Epithelial cell of esophagus (primary cell): ENCODE data around the gene FTO.
A peak's percentile ranks its signal among the peaks of the same experiment; 100 is the strongest.

Experiments used
- DNase-seq: peaks from one replicate; pipeline ENCODE4 v3.0.0; 2010; ENCODE audit warnings: low read depth
- H3K4me3 ChIP-seq: 2 replicates; pipeline ENCODE4 v1.5.1; 2011; ENCODE audit warnings: mild to moderate bottlenecking, low read length, control low read depth
- TF ChIP-seq, protein P1 (sequence below): IDR thresholded peaks from 2 replicates; pipeline ENCODE4 v1.5.1; 2011; ENCODE audit warnings: low read depth, mild to moderate bottlenecking, low read length, control low read depth, inconsistent platforms; ENCODE audit not compliant: insufficient read depth; ENCODE audit errors: missing control alignments

Gene FTO

DNA sequence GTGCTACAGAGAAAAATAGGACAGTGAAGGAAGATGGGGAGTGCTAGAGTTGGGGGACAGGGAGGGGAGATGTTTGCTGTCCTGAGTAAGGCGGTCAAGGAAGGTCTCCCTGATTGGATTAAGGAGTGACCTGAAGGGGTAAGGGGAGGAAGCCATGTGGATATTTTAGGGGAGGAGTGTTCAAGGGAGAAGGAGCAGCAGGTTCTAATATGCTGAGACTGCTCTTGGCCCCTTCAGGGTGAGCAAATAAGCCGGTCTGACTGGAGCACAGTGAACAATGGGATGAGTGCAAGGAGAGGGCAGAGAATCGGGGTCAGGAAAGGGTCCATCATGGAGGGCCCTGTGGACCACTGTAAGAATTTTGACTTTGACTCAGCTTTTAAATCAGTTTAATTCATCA is 393.8 kb downstream of the FTO start:
- DNase-seq = no peak
- no peak overlapping the region for H3K4me3 ChIP-seq
- TF ChIP-seq, protein P1, sequence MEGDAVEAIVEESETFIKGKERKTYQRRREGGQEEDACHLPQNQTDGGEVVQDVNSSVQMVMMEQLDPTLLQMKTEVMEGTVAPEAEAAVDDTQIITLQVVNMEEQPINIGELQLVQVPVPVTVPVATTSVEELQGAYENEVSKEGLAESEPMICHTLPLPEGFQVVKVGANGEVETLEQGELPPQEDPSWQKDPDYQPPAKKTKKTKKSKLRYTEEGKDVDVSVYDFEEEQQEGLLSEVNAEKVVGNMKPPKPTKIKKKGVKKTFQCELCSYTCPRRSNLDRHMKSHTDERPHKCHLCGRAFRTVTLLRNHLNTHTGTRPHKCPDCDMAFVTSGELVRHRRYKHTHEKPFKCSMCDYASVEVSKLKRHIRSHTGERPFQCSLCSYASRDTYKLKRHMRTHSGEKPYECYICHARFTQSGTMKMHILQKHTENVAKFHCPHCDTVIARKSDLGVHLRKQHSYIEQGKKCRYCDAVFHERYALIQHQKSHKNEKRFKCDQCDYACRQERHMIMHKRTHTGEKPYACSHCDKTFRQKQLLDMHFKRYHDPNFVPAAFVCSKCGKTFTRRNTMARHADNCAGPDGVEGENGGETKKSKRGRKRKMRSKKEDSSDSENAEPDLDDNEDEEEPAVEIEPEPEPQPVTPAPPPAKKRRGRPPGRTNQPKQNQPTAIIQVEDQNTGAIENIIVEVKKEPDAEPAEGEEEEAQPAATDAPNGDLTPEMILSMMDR = no peak

DNA sequence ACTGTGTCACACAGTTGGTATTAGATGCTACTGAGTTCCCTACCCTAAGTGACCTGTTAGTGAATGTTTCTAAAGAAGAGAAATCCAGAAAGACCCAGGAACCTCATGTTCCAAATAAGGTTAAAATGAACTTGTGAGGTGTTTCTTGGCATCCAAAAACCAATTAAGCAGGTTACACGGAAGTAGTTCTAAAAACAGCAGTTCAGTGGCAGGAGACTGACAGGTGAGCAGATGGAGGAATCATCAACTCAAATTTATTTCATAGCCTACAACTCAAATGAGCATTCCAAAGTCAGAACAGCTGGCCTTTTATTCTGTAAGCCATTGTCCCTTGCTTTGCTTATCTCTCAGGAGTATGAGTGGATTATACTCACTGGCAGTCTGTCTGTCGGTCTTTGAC is 394.3 kb downstream of the FTO start:
- H3K4me3 ChIP-seq = no peak overlapping the region
- DNase-seq = no peak
- TF ChIP-seq, protein P1 = no peak

DNA sequence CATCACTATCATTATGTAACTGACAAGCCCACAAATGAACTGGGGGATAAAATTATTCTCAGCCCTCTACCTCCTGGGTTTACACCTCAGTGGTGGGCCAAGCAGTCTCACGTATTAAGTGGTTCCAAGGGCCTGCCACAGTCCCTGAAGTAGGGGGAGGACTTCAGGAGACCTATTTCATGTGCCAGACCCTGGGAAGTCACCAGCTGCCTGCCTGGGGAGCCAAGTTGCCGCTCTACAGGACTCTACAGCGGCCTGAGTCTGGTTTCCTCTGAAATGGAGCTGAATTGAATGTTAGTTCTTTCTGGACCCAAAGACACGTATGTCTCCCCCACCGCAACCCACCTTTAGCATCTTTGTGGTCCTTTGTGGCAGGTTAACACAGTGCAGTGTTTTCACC is 395.7 kb downstream of the FTO start:
- no peak for DNase-seq
- TF ChIP-seq, protein P1 = no peak
- no peak overlapping the region for H3K4me3 ChIP-seq

DNA sequence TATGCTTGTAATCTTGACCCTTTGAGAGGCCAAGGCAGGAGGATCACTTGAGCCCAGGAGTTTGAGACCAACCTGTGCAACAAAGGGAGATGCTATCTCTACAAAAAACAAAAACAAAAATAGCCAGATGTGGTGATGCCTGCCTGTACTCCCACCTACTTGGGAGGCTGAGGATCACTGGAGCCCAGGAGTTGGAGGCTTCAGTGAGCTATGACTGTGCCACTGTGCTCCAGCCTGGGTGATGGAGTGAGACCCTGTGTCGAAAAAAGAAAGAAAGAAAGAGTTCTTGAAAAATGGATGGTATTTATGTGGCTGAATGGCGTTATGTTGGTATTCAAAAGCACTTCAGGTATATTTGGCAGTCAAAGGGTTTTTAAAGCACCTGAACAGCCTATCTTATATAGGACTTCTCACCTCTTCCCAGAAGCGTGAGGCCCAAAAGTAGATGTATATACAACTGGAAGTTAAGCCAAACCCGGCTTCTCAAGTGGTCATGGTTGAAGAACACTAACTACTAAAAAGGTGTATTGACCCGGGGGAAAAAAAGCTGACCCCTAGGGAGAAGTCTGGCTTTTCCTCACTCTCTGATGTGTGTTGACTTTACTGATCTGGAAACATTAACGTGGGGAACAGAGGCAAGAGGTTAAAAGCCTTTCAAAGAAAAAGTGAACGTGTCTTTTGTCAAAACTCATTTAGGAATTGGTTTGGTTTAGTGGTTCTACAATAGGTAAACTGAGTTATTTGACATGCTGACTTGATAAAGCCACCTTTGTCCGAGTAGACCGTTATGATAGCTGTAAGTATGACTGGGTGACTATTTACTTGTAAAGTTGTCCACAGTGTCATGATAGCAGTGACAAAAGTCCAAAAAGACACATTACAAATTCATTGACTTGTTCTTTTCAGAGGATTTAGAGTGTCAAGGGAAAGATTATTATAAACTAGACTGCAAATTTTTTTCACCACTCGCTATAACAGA is 399.2 kb downstream of the FTO start:
- no peak for DNase-seq
- TF ChIP-seq, protein P1 = no peak
- no peak overlapping the region for H3K4me3 ChIP-seq

DNA sequence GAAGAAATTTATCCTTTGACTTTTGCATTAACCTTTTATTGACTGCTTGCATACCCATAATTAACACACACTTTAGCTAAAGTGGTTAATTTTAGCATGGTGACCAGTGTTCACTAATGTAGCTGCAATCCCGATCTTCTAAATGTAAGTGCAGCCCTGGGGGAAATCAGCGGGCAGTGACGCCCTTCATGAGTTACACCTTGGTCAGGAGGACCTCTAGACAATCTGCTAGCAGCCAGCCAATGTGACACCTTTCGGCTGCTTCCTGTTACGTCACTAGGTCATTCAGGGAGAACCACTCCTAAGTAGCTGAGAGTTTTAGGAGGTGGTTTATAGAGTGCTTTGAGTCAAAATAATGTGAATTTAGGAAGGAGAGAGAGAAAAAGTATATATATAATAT is 402.1 kb downstream of the FTO start:
- TF ChIP-seq, protein P1 = no peak
- DNase-seq = no peak

GRCh38 chr16:54107583-54108202 is 403.7 kb downstream of the FTO start:
- DNase-seq = peak; percentile 3
- TF ChIP-seq, protein P1 = no peak
- no peak overlapping the region for H3K4me3 ChIP-seq

More for the DNA sequence above, 402.1 kb downstream of the FTO start:
- H3K4me3 ChIP-seq = no peak overlapping the region
